GM18507 (cell line): Measurements from ENCODE around the gene SF3B3.

ENCODE experiments used
- DNase-seq: peaks from one replicate; pipeline ENCODE4 v3.0.0; 2011; ENCODE audit warnings: low read depth; ENCODE audit not compliant: insufficient read length; ENCODE audit errors: extremely low spot score
- FAIRE-seq: peaks from 2 replicates; lab custom pipeline; 2011; peaks lifted over from hg19 to GRCh38; lab: Jason Lieb, UNC

Gene SF3B3

DNA sequence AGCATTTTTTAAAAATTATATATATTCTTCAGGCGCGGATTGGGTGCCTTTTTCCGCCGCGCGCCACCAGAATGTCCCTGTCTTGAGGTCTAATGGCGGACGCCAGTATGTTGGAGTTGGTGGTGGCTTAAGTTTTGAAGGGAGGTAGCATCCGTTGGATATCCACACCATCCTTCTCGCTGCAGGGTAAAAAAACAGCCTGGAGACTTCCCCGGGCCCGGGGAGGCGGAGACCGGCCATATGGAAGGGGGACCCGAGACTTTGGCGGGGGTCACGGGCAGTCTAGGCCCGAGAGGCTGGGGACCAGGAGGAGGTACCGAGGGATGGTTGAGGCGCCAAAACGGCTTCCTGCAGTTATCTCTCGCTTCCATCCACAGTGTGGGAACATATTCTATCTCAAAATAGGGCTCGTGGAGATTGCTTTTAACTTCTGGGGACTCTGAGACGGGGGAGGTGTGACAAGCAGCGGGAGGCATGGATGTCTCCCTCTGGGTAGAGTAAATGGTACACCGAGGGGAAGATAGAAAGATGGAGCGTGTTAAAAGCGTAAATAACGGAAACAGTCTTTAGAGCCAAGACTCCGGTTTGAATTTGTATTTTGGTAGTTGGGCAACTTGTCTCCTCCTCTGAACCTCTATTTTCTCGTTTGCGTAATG lies at the start of gene SF3B3:
SF3B3 (plus strand) TSS at position 74 of the 656 bp plus-strand sequence. CDS start 2,841 bp downstream, outside the sequence.
- FAIRE-seq = no peak
- DNase-seq = peak; percentile 50

DNA sequence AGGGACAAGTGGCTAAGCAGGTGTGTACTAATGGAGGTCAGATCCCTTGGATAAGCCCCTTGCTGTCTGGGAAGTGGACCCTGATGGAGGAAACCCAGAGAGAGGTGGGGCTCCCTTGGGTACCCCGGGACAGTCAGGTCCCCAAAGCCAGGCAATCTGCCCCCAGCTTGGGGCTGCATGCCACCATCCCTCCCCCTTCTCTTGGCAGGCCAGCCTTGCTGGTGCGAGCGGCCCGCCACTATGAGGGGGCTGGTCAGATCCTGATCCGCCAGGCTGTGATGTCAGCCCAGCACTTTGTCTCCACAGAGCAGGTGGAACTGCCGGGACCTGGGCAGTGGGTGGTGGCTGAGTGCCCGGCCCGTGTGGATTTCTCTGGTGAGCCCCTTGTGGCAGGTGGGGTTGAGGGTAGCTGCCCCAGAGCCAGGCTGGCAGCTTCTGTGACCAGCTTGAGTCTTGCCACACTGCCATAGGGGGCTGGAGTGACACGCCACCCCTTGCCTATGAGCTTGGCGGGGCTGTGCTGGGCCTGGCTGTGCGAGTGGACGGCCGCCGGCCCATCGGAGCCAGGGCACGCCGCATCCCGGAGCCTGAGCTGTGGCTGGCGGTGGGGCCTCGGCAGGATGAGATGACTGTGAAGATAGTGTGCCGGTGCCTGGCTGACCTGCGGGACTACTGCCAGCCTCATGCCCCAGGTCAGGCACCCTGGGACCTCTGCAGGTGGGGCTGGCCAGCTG lies 49.1 kb upstream of the SF3B3 start:
- DNase-seq (no peak), FAIRE-seq (no peak)

DNA sequence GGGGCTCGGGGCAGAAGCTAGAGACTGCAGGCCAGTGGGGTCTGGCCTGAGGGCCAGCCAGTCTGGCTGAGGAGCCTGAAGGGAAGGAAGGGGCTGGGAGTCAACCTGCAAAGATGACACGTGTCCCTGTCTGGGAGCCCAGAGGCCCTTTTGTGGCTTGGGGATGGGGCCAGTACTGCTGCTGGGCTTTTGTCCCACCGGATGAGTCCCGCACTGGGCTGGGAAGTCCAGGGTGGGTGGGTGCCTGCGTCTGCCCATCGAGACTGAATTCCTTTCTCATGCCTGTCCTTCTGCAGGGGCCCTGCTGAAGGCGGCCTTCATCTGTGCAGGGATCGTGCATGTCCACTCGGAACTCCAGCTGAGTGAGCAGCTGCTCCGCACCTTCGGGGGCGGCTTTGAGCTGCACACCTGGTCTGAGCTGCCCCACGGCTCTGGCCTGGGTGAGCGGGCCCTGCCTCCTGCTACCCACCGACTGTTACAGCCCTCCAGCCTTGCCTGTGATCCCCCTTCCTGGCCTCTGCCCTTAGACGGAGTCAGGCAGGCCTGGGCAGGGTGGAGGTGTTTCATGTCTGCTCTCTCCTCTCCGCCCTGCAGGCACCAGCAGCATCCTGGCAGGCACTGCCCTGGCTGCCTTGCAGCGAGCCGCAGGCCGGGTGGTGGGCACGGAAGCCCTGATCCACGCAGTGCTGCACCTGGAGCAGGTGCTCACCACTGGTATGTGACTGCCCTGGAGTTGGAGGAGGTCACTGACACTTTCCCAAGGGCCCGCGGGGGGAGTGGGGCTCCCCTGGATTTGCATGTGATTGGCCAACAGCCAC lies 48.4 kb upstream of the SF3B3 start:
- FAIRE-seq (no peak), DNase-seq (no peak)

DNA sequence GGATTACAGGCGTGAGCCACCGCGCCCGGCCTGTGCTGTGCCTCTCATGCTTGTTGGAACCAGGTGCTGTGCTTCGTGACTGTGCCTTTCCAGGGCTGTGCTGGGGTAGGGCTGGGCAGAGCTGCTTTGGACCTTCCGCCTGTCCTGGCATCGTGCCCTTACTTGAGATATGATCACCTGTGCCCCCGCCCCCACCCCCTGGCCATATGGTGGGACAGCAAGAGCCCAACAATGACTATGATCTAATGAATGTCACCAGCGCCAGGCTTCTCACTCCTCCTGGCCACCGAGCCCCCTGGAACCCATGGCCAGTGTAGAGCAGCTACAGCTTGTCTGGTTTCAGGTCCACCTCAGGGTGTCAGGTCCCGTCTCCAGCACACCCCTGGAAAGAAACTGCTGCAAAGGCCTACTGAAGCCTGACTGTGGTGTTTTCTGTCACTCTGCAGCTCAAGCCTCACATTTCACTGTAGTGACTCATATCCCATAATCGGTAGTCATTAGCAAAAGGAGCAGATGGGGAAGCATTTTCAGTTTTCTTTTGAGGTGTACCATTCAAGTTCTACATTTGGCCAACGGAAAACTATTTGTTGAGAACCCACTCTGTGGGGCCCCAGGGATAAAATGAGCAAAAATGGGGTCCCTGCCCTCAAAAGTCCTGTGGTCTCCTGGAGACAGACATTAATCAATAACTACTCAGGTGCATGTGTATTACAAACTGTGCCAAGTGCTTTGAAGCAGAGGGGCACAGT lies 47.2 kb upstream of the SF3B3 start:
- DNase-seq (peak; percentile 88), FAIRE-seq (peak; percentile 99)

DNA sequence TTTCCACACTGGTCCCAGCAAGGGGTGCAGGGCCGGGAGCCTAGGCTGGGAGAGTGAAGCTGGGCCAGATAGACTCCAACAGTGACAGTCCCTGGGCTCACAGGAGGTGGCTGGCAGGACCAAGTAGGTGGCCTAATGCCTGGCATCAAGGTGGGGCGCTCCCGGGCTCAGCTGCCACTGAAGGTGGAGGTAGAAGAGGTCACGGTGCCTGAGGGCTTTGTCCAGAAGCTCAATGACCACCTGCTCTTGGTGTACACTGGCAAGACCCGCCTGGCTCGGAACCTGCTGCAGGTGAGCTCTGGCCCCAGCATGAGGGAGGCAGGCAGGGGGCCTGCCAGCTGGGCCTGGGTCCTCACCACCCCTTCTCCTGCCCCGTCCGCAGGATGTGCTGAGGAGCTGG lies 45.4 kb upstream of the SF3B3 start:
- no peak for FAIRE-seq
- DNase-seq = no peak

DNA sequence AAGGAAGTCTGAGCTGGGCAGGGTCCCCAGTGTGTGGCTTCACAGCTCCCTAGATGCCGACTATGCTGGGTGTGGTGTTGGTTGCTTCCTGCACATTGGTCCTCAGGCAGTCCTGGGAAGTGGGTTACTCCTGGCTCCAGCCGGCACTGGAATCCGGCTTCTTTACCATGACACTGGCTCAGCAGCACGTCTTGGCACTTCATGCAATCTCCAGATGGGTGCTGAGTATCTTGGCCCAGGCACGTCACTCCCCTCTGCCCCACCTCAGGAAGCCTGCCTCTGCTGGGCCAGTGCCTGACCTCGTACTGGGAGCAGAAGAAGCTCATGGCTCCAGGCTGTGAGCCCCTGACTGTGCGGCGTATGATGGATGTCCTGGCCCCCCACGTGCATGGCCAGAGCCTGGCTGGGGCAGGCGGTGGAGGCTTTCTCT lies 44.7 kb upstream of the SF3B3 start:
- DNase-seq (no peak), FAIRE-seq (no peak)

DNA sequence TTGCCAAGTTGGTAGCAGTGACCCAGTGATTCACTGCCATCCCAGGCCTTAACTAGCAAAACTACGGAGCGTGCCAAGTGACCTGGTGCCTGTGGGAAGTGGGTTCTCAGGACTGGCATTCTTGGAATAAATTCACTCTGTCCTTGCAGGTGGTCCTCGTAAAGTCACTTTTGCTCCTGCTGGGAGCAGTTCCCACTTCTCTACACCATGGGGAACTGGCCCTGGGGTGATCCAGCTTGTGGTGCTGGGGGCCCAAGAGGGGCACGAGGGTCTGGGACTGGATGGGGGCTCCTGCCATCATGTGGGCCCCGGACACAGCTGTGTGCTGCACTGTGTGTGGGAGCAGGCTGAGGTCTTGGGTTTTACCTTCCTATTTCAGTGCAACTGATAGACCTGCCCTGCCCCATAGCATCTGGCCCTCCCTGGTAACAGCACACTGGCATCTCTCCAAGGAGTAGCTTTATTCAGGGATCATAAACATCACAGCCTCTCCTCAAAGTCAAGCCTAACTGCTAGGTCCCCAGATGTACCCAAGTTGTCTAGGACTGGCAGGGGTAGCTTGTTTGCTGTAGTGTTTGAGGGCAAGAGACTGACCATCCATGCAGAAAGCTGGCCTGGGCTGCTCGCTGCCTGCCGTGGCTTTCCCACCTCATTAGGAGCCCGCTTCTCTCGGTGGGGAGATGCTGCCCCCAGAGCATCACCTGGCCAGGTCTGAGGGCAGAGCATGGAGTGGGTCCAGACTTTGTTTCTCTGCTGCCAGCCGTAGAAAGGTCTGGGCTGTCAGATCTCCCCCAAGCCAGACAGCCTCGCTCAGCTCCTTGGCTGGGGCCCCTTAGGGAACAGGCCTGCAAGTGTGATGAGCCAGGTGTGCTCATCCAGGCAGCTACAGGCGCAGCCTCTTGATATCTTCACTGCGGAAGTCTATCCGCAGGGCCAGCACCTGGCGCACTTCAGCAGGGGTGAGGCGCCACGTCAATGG lies 43.2 kb upstream of the SF3B3 start:
- FAIRE-seq = no peak
- no peak for DNase-seq

DNA sequence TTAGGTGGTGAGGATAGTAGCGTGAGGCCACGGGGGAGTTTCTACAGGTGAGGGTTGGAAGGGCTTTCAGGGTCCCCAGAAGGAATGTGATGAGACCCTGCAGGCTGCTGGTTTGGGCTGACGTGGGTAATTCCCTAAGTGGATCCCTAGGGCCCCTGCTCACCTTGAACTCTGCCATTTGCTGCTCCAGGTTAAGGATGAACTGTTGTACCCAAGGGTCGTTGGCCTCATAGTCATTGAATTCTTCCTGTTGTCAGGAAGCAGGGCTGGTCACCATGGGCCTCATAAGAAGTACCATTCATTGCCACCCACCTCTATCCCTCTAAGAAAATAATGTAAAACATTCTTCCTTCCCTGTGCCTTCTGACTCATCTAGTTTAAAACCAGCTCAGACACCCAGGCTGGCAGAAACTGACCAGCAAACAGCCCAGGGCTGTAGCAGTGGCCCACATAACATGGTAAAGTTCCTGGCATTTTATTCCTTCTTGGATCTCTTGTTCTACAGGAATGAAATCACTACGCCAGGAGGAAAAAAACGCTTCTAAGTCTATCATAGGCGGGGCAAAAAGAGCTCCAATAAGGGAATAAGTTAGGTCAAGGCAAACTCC lies 41.6 kb upstream of the SF3B3 start:
- DNase-seq = no peak
- FAIRE-seq = no peak

DNA sequence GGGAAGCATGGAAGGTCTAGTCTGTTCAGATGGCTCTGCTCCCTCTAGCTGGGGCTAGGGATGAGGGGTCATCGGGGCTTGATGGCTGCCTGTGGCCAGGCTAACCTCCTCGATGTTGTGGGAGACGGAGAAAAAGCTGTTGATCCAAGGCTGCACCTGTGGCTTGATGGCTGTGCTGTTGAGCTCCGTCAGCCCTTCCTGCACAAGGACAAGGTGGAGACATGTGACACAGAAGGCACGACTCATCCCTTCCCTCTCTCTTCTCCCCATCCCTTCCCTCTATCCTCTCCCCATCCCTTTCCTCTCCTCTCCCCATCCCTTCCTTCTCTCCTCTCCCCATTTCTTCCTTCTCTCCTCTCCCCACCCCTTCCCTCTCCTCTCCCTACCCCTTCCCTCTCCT lies 41.0 kb upstream of the SF3B3 start:
- DNase-seq = no peak
- no peak for FAIRE-seq

DNA sequence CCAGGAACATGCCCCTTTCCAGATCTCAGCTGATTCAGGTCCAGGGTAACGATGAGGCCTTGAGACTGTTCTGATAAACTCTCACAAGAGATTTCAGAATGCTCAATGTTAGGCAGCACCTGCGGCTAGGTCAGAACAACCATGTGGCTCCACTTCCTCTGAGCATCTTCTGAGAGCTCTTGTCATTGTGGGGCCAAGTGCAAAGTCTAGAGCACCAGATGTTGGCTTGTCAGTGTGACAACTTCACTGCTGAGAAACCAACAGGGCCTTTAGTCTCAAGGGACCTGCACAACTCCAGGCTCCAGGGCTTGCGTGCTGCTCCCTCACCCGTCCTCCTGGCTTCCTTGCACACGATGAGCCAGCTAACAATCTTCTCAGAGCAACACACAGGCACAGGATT lies 40.2 kb upstream of the SF3B3 start:
- peak; percentile 35 for DNase-seq
- peak; percentile 88 for FAIRE-seq

DNA sequence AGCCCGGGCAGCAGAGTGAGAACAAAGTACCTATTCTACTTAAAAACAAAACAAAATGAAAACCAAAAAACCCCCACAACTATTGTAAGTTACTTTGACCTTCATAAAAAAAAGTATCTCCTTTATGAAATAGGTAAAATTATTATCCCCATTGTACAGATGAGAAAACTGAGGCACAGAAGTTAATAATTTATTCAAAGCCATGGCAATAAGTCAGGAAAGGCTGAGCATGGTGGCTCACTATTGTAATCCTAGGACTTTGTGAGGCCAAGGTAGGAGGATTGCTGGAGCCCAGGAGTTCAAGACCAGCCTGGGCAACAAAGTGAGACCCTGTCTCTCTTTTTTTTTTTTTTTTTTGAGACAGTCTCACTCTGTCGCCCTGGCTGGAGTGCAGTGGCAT lies 38.7 kb upstream of the SF3B3 start:
- FAIRE-seq = no peak
- no peak for DNase-seq

DNA sequence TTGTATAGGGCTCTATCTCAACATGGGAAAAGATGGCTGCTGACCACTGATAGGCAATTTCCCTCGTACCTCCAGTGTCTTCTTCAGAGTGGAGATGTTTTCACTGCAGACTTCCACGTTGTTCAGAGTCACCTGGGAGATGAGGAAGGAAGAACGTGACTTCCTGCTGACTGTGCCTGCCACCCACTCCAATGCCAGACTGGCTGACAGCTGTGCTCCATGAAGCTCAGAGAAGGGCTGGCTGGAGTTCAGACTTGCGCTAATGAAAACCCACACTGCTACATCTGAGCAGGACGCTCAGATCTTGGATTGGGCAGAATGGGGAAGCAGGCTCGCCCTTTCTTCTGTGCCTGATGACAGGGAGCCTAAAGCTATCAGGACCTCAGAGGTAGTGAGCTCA lies 33.4 kb upstream of the SF3B3 start:
- no peak for FAIRE-seq
- DNase-seq = no peak

DNA sequence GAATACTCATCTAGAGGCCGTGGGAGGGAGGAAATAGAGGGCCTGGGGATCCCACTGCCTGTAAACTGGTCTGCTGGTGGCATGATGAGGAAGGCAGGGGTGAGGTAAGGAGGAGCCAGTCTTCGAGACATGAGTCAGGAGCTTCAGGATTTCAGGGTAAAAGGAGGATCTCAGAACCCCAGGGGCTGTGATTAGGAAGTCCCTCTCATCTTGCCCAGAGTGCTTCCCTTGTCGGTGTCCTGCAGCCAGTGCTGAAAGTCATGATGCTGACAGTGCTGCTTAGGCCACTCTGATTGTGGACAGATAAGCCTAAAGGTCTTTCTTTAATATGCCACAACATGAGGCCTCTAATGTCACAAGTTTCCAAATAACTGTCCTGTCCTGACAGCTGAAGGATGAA lies 29.8 kb upstream of the SF3B3 start:
- FAIRE-seq = no peak
- no peak for DNase-seq

DNA sequence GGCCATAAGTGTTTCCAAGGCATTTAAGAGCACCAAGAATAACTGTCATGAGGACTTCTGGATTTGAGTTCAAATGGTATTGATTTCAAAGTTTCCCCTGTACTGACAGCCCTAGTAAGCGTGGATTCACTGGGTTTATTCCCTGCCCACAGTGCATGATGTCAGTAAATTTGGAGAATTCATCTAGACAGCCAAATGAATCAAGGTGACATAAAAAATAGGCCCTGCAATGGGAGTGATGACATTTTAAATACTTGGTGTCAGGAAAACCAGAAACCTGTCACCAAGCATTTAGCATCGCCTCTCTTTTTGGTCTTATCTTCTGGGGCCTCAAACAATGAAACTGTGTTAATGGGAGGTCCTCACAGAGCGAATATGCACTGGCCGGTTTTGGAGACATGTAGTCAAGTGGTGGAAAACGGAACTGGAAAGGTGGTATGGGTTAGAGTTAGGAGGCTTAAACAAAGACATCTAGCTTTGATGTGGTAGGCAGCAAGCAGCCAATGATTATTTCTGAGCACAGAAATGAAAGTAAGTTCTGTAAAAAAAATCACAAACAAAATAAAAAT lies 29.3 kb upstream of the SF3B3 start:
- FAIRE-seq = no peak
- no peak for DNase-seq

DNA sequence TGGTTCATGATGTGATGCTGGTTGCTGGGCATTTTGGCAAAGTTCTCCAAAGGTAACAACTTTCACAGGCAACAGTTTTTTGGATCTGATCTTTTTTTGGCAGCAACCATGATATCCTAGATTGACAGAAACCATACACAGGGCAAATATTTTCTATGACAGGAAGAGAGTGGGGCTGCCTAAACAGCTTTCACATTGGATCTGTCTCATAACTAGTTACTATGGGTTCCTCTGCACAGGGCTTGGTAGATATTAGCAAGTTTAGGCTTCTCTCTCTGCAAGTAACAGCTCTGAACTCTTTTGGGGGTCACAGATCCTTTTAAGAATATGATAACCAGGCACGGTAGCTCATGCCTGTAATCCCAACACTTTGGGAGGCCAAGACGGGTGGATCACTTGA lies 28.8 kb upstream of the SF3B3 start:
- FAIRE-seq (no peak), DNase-seq (no peak)

DNA sequence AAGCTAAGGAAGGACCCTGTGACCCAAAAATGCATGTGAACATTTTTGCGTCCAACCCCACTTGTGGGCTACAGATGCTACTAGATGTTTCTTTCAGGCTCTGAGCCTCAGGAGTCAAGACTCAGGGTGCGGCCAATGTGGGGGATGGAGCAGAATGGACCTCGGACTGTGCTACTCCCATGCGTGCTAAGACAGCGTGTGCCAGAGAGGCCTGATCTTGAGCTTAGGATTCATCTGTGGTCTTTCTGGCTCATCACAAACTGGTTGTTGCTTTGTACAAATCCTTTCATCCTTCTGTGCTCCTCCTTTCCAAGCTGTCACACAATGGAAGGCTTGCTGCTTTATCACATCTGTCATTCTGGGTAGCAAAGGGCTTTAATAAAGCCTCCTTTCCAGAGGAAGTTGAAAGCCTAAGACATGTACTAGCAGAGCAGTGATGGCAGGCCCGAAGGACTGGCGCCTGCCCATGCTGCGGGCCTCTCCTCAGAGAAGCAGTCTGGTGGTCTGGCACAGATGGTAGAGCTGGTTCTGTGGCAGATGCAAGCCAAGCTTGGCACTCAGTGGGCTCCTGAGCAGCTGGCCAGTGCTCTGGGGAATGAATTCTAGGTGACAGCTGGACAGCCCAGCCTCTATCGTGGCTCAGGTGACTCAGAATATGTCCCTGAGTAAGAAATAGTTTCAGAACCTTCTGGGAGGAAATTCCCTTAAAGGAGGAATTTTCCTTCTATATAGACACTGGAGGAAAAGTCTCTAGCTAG lies 28.0 kb upstream of the SF3B3 start:
- no peak for DNase-seq
- no peak for FAIRE-seq

DNA sequence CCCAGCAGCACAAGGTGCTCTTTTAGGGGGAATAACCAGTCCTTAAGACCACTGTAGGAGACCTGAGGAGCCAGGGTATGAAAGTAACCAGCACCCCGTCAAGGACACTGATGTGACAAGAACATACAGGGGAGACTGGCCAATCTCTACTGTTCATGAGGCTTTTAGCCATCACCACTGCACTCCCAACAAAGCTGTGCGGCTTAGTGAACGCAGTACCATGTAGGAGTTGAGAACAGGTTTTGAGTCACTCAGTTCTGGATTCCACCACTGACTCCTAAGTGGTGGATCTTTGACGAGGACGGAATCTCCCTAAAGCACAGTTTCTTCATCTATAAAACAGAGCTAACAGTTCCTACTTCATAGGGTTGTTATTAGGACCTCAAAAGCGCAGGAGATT lies 27.1 kb upstream of the SF3B3 start:
- no peak for DNase-seq
- no peak for FAIRE-seq
